ENCODE measurements around the gene NMD3. TPM values are rescaled to one million over a fixed set of nuclear protein-coding genes. Genes with fewer than 3 reads are reported as not detected.
"Not testable (repeated sequence)": the region's sequence is repeated elsewhere in the genome, so short reads cannot be mapped to it uniquely, and the experiment has no call there.

NMD3 gene
- polyA plus RNA-seq, 10 donors: 25.5 to 47.4 (median 38.4) TPM

- DNase-seq: peak; percentile 14 to 25 (median 17)
Measured at GRCh38 chr3:161274691-161275298, 53.7 kb downstream of the NMD3 start.

GRCh38 chr3:161275919-161276318 lies 54.8 kb downstream of the NMD3 start:
- no peak for DNase-seq

- not testable (repeated sequence) for DNase-seq
Measured at GRCh38 chr3:161282387-161282786, 61.3 kb downstream of the NMD3 start.

- no peak for DNase-seq
Measured at GRCh38 chr3:161284989-161285388, 63.9 kb downstream of the NMD3 start.

GRCh38 chr3:161289174-161289573 lies 68.1 kb downstream of the NMD3 start:
- DNase-seq: no peak

- DNase-seq: no peak
Measured at GRCh38 chr3:161291191-161291901, 70.2 kb downstream of the NMD3 start.

- DNase-seq: no peak
Measured at GRCh38 chr3:161293381-161293780, 72.3 kb downstream of the NMD3 start.

GRCh38 chr3:161295325-161295724 lies 74.2 kb downstream of the NMD3 start:
- DNase-seq: no peak

- no peak for DNase-seq
Measured at GRCh38 chr3:161296814-161297213, 75.7 kb downstream of the NMD3 start.

Other genes with a start within 250 kb of the NMD3 start
- gene B3GALNT1, start 116.0 kb upstream of the NMD3 start, polyA plus RNA-seq (ENCODE audit: insufficient read length in 10 of 10): 10 to 100 TPM; 17.0 to 29.3 (median 19.8) TPM
- 1 to 10 TPM in 3 of 10 donors, under 1 TPM in 7; 0.32 to 2.5 (median 0.61) TPM for gene SPTSSB, start 150.2 kb downstream of the NMD3 start, polyA plus RNA-seq (ENCODE audit: insufficient read length in 10 of 10)